Ovary (tissue), 10 donors: ENCODE results near the gene PCNX3. TPM values are rescaled to one million over a fixed set of nuclear protein-coding genes. Genes with fewer than 3 reads are reported as not detected.

ENCODE experiments used
- DNase-seq, 5 donors: peaks; one replicate each; pipeline ENCODE4 v3.0.0-alpha.2; 2019 to 2020
- H3K27ac ChIP-seq, 2 donors: fragments of 200-600 bp; one replicate each; pipeline versions ENCODE4 v1.5.1 to v1.8.0; 2019 to 2022
- H3K27me3 ChIP-seq: fragments of 200-600 bp; one replicate; pipeline ENCODE4 v1.8.0; 2022
- H3K36me3 ChIP-seq: fragments of 200-600 bp; sonication (generic); one replicate; pipeline ENCODE4 v1.5.1; 2019
- H3K4me1 ChIP-seq: one replicate; pipeline ENCODE4 v1.8.1; 2013; ENCODE audit warnings: mild to moderate bottlenecking, moderate library complexity; ENCODE audit not compliant: insufficient read depth
- H3K4me3 ChIP-seq: fragments of 200-600 bp; sonication (generic); one replicate; pipeline ENCODE4 v1.5.1; 2017
- H3K9me3 ChIP-seq, 2 donors: fragments of 200-600 bp in 1 of 2; sonication (generic) in 1 of 2; one replicate each; pipeline versions ENCODE4 v1.5.1 to v1.8.1; 2013 to 2019; ENCODE audit warnings: mild to moderate bottlenecking in 1 of 2, moderate library complexity in 1 of 2
- EP300 ChIP-seq: sonication (generic); formaldehyde crosslinking; IDR thresholded peaks from one replicate; pipeline ENCODE4 v1.6.1; 2017; ENCODE audit warnings: antibody characterized with exemption
- POLR2A ChIP-seq: fragments of 450-650 bp; IDR thresholded peaks from one replicate; pipeline ENCODE4 v1.6.1; 2017; ENCODE audit warnings: antibody characterized with exemption, mild to moderate bottlenecking, moderate library complexity
- WGBS, 3 donors: extraction: QIAGEN DNeasy Blood & Tissue Kit in 1 of 3; methylation state at CpG; one replicate each; pipeline versions ENCODE4 v1.1.5 to v1.1.7; 2013 to 2017; 5-methylcytosine and 5-hydroxymethylcytosine counted together
- intact Hi-C, 4 donors: fragments of 100-400 bp; cut with DNase I; formaldehyde crosslinking; loops; one replicate each; pipeline versions ENCODE4 v1.11.0 to v1.15.1; 2022 to 2023
- long read RNA-seq, 3 donors: library from polyadenylated mRNA in 2 of 3; unstranded in 2 of 3; transcript quantifications; one replicate each; pipeline ENCODE4 v2.0.0 and lab custom pipeline, GENCODE V29; 2021 to 2026
- polyA plus RNA-seq, 2 donors: library from polyadenylated mRNA; stranded (reverse); fragments of 200-250 nt in 1 of 2; fragments of 350-450 nt in 1 of 2; fragmentation: Illumina TruSeq in 1 of 2; extraction: RNeasy Lipid Tissue Mini Kit (QIAGEN cat#74804) in 1 of 2; gene quantifications; one replicate each; pipeline ENCODE4 v1.2.3, GENCODE V29; 2013 to 2014
- total RNA-seq, 7 donors: library from RNA; depleted of rRNA in 2 of 7; stranded (reverse); fragments of >200 nt in 2 of 7; fragmentation: NEBNext Ultra II Directional in 3 of 7; extraction: Animal tissue kit (Norgen Biotek cat#: 25700) in 3 of 7; gene quantifications; one replicate each; pipeline versions ENCODE4 v1.1.0 to v1.2.4, GENCODE V29; 2016 to 2023
- TF ChIP-seq, protein P1 (sequence below), 3 donors: fragments of 450-650 bp in 2 of 3; fragments of 200-600 bp in 1 of 3; IDR thresholded peaks; one replicate each; pipeline versions ENCODE4 v1.5.1 to v1.8.0; 2016 to 2022; ENCODE audit warnings: antibody characterized with exemption in 3 of 3, mild to moderate bottlenecking in 1 of 3
- donor health status: DM: no; HTN: no; CAD: no; lungs with moderate emphysema.
- donor health status: DM: no; HTN: no; CAD: no.
- donor health status: Bipolar disorder and iron deficiency.
- donor health status: DM: yes; HTN: yes; CAD: no.
- donor health status: DM: no; HTN: no; CAD: no.
- donor health status: DM: yes; HTN: yes; CAD: no.

Gene PCNX3
- total RNA-seq = 10 to 100 TPM; 10.6 to 42.1 (median 28.2) TPM
- 10 to 100 TPM in 1 of 2 donors, 1 to 10 TPM in 1; 3.3 to 14.8 TPM for polyA plus RNA-seq
- long read RNA-seq, donor 1, partial matches to known transcripts = 19 of 22 reads
- long read RNA-seq, donor 1, other reads (novel, unspliced or antisense) = 3 of 22 reads
- long read RNA-seq, donor 2, full-length matches to known transcripts = 2 of 2 reads
- long read RNA-seq, donor 2, partial matches to known transcripts = 0 of 2 reads
- long read RNA-seq, donor 2, other reads (novel, unspliced or antisense) = 0 of 2 reads
- long read RNA-seq, donor 3, partial matches to known transcripts = 42 of 55 reads
- long read RNA-seq, donor 3, other reads (novel, unspliced or antisense) = 12 of 55 reads

DNA sequence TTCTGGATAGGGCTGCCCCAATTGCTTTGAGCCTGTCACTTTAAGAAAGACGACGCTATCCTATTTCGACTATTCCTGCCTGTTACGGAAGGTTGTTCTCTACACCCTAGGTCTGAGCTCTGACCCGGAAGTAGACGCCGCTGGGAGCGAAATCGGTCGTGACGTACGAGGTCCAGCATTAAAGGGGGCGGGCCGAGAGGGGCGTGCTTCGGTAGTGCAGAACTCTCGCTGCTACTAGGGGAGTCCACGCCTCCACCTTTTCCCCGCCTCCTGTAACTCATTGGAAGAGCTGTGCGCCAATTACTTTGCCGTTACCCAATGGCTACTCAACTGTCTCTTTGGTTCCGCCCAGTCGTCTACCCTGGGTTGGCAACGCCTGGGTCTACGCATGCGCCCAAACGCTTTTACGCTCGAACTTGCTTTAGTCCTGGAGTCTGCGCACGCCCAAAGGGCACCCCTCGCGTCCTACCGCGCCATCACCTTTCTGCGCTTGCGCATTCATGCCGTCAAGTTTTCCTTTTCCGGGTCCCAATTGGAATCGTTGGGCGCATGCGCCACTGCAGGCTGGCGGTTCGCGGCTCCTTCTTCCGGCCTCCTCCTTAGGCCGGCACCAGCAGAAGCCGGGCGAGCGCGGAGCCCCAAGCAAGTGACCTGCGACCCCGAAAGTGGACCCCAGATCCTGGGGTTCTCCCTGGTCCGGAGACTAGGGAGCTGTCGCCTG is at the start of gene PCNX3:
Gene PCNX3, plus strand, starts transcription at position 548 of the 721 bp plus-strand sequence. CDS start 536 bp downstream, outside the sequence.
- 0% methylated on average over 49 to 55 of the region's 55 CpGs for whole genome bisulfite sequencing, 3 donors
- H3K4me1 ChIP-seq = peaks cover 17% of the 10 kb centered on the region
- TF ChIP-seq POLR2A (peak; percentile 18), EP300 (peak; percentile 83)
- TF ChIP-seq, protein P1, sequence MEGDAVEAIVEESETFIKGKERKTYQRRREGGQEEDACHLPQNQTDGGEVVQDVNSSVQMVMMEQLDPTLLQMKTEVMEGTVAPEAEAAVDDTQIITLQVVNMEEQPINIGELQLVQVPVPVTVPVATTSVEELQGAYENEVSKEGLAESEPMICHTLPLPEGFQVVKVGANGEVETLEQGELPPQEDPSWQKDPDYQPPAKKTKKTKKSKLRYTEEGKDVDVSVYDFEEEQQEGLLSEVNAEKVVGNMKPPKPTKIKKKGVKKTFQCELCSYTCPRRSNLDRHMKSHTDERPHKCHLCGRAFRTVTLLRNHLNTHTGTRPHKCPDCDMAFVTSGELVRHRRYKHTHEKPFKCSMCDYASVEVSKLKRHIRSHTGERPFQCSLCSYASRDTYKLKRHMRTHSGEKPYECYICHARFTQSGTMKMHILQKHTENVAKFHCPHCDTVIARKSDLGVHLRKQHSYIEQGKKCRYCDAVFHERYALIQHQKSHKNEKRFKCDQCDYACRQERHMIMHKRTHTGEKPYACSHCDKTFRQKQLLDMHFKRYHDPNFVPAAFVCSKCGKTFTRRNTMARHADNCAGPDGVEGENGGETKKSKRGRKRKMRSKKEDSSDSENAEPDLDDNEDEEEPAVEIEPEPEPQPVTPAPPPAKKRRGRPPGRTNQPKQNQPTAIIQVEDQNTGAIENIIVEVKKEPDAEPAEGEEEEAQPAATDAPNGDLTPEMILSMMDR (IDR thresholded peaks at IDR 0.05) = no peak
- H3K9me3 ChIP-seq = no peaks in the 10 kb centered on the region
- intact Hi-C loops = no loop called here
- H3K27me3 ChIP-seq = no peaks in the 10 kb centered on the region
- H3K36me3 ChIP-seq = no peaks in the 10 kb centered on the region
- DNase-seq = peak; percentile 100
- H3K4me3 ChIP-seq = peak within 1 kb of the TSS; percentile 86
- peak within 1 kb of the TSS; percentile 75 to 97 for H3K27ac ChIP-seq

- Histone ChIP-seq H3K36me3 (no peaks in the 10 kb centered on the region), H3K9me3 (no peaks in the 10 kb centered on the region), H3K27me3 (no peaks in the 10 kb centered on the region), H3K4me1 (peaks cover 8% of the 10 kb centered on the region), H3K4me3 (peak overlapping the region; percentile 83), H3K27ac (peak overlapping the region; percentile 76 to 87)
- TF ChIP-seq, protein P1 (IDR thresholded peaks at IDR 0.05) = no peak
- TF ChIP-seq EP300 (no peak), POLR2A (no peak)
- WGBS, 3 donors = 5 to 7% (median 6%) methylated on average over 28 of the region's 28 CpGs
- intact Hi-C loops = no loop called here
- no peak for DNase-seq
Measured at GRCh38 chr11:65569164-65569972, 46.2 kb upstream of the PCNX3 start.

- intact Hi-C loops = loop anchor here in 3 of 4 donors (5.0 kb wide), 3 partner anchors 38 to 82 kb away; partner anchors contain the start of gene MAP3K11 (in 1 of the 3)
- H3K4me3 ChIP-seq = peak within 1 kb of the TSS; percentile 83
- 0 to 1% (median 0%) methylated on average over 56 to 89 of the region's 89 CpGs for WGBS, 3 donors
- H3K36me3 ChIP-seq = no peaks in the 10 kb centered on the region
- H3K27ac ChIP-seq = peak within 1 kb of the TSS; percentile 87 to 91
- DNase-seq = peak; percentile 96 to 98 (median 98)
- TF ChIP-seq EP300 = peak; percentile 97
- TF ChIP-seq, protein P1 (IDR thresholded peaks at IDR 0.05) = peak; percentile 16 to 80 (median 76)
- peak; percentile 86 for TF ChIP-seq POLR2A
- H3K4me1 ChIP-seq = peaks cover 8% of the 10 kb centered on the region
- H3K9me3 ChIP-seq = no peaks in the 10 kb centered on the region
- no peaks in the 10 kb centered on the region for H3K27me3 ChIP-seq
Measured at GRCh38 chr11:65569973-65570918, 45.3 kb upstream of the PCNX3 start, which contains the start of gene ZNRD2. ZNRD2 (plus strand) TSS chr11:65570477; CDS start chr11:65570492, 15 bp downstream.
